ENCODE data around the gene TSHZ1. TPM values are rescaled to one million over a fixed set of nuclear protein-coding genes. Genes with fewer than 3 reads are reported as not detected.

Gene TSHZ1
- total and polyA plus RNA-seq, 5 donors from 2014 or later, result 1.1 to 16.4 (median 1.5) TPM

DNA sequence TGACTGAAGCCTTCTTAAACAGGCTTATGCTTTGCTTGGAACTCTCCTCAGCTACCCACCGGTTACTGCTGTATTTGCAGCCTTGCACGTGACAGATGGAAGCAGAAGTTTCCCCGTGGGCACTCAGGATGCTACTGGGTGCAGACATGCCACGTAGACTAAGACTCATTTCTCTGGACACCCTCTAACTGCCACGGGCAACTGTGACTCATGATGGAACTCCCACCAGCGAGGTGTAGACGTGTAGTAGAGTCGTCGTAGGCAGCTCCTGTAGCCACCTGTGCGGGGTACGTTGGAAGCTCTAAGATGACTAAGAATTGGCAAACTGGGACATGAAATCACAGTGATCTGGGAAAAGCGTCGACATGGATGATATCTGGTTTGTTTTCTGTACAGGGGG is 27.5 kb downstream of the TSHZ1 start:
- no peak for DNase-seq
- Histone ChIP-seq H3K27me3 (ENCODE audit: control insufficient read depth, insufficient read depth, low read length) (no peaks in the 10 kb centered on the region), H3K27ac (ENCODE audit: insufficient read depth, low read length, poor library complexity, severe bottlenecking) (no peak overlapping the region), H3K9me3 (ENCODE audit: control insufficient read depth in 2 of 2, low read length in 2 of 2) (no peaks in the 10 kb centered on the region), H3K4me3 (ENCODE audit: low read depth, low read length) (no peak overlapping the region), H3K4me1 (ENCODE audit: control insufficient read depth, insufficient read depth, low read length, poor library complexity, severe bottlenecking) (no peaks in the 10 kb centered on the region), H3K36me3 (ENCODE audit: control insufficient read depth, insufficient read depth, low read length) (no peaks in the 10 kb centered on the region)
- Mint-ChIP-seq H3K4me3 (no peak overlapping the region), H3K27ac (peak overlapping the region in 2 of 3 donors; percentile 55), H3K36me3 (peaks cover 15% of the 10 kb centered on the region), H3K4me1 (peaks cover 5 to 27% (median 24%) of the 10 kb centered on the region in 4 donors), H3K27me3 (no peaks in the 10 kb centered on the region), H3K9me3 (no peaks in the 10 kb centered on the region)
- no peak for ATAC-seq (ENCODE audit: low read depth in 2 of 2)

DNA sequence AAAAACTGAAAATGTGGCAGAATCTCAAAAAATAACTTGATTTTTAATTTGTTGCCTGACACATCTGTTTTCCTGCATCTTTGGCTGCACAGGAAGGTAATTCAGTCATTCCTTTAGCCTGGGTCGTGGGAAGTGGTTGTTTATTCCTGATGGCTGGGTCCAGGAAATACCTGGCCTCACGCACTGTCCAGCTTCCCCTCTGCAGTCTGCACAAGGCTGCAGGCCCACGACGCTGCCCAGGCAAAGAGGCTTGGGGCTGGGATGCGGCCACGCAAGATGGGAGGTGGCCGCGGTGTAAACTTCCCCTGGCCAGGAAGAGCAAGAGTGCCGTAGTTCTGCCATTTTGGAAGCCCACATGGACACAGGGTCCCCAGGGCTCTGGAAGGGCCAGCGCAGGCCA is 28.2 kb downstream of the TSHZ1 start:
- ATAC-seq (ENCODE audit: low read depth in 2 of 2) (no peak), DNase-seq (no peak)
- Histone ChIP-seq H3K27me3 (ENCODE audit: control insufficient read depth, insufficient read depth, low read length) (no peaks in the 10 kb centered on the region), H3K4me1 (ENCODE audit: control insufficient read depth, insufficient read depth, low read length, poor library complexity, severe bottlenecking) (no peaks in the 10 kb centered on the region), H3K27ac (ENCODE audit: insufficient read depth, low read length, poor library complexity, severe bottlenecking) (no peak overlapping the region), H3K4me3 (ENCODE audit: low read depth, low read length) (no peak overlapping the region), H3K36me3 (ENCODE audit: control insufficient read depth, insufficient read depth, low read length) (no peaks in the 10 kb centered on the region), H3K9me3 (ENCODE audit: control insufficient read depth in 2 of 2, low read length in 2 of 2) (no peaks in the 10 kb centered on the region)
- Mint-ChIP-seq H3K4me3 (no peak overlapping the region), H3K9me3 (no peaks in the 10 kb centered on the region), H3K4me1 (peaks cover 8 to 30% (median 20%) of the 10 kb centered on the region in 4 donors), H3K27ac (peak overlapping the region in 1 of 3 donors; percentile 55), H3K27me3 (no peaks in the 10 kb centered on the region), H3K36me3 (peaks cover 15% of the 10 kb centered on the region)

DNA sequence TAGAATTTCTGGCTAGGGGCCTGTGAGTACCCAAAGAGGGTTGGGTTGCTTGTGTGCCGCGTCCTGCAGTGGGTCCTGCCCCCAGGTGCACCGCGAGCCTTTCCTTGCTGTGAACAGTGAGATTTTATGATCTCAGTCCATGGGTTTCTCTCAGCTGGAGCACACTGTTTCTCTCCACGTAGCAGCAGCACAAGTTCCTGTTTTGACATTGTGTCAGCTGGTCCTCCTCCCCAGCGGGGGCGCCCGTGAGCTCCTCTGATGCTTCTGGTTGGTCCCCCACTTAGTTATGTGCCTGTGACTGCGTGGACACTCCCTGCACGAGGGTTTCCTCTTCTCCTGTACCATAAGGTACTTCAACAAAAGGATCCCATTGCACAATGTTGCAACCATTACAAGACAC is 29.8 kb downstream of the TSHZ1 start:
- Mint-ChIP-seq H3K9me3 (no peaks in the 10 kb centered on the region), H3K4me1 (peaks cover 9 to 41% (median 26%) of the 10 kb centered on the region in 4 donors), H3K36me3 (peaks cover 15% of the 10 kb centered on the region), H3K27me3 (no peaks in the 10 kb centered on the region), H3K4me3 (no peak overlapping the region), H3K27ac (no peak overlapping the region)
- DNase-seq (no peak), ATAC-seq (ENCODE audit: low read depth in 2 of 2) (no peak)
- H3K27me3 ChIP-seq (ENCODE audit: control insufficient read depth, insufficient read depth, low read length), result no peaks in the 10 kb centered on the region
- no peaks in the 10 kb centered on the region for H3K9me3 ChIP-seq (ENCODE audit: control insufficient read depth in 2 of 2, low read length in 2 of 2)
- H3K4me1 ChIP-seq (ENCODE audit: control insufficient read depth, insufficient read depth, low read length, poor library complexity, severe bottlenecking), result no peaks in the 10 kb centered on the region
- H3K4me3 ChIP-seq (ENCODE audit: low read depth, low read length), result no peak overlapping the region
- no peaks in the 10 kb centered on the region for H3K36me3 ChIP-seq (ENCODE audit: control insufficient read depth, insufficient read depth, low read length)
- H3K27ac ChIP-seq (ENCODE audit: insufficient read depth, low read length, poor library complexity, severe bottlenecking), result no peak overlapping the region

DNA sequence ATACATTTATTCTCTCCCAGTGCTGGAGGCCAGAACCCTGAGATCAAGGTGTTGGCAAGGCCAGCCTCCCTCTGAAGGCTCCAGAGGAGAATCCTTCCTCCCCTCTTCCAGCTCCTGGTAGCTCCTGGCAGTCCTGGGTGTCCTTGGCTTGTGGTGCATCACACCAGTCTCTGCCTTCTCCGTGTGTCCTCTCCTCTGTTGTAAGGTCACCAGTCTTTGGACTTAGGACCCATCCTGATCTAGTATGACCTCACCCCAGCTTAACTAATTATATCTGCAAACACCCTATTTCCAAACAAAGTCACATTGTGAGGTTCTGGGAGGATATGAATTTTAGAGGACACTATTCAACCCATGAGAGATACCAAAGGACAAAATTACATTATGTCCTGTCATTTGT is 31.1 kb downstream of the TSHZ1 start:
- no peak for DNase-seq
- H3K27ac ChIP-seq (ENCODE audit: insufficient read depth, low read length, poor library complexity, severe bottlenecking), result no peak overlapping the region
- Mint-ChIP-seq H3K4me3 (no peak overlapping the region), H3K9me3 (no peaks in the 10 kb centered on the region), H3K36me3 (peaks cover 11% of the 10 kb centered on the region), H3K4me1 (peaks cover 12 to 47% (median 35%) of the 10 kb centered on the region in 4 donors), H3K27me3 (no peaks in the 10 kb centered on the region), H3K27ac (peak overlapping the region in 1 of 3 donors; percentile 61)
- H3K9me3 ChIP-seq (ENCODE audit: control insufficient read depth in 2 of 2, low read length in 2 of 2), result no peaks in the 10 kb centered on the region
- H3K4me3 ChIP-seq (ENCODE audit: low read depth, low read length), result no peak overlapping the region
- peaks cover 3% of the 10 kb centered on the region for H3K4me1 ChIP-seq (ENCODE audit: control insufficient read depth, insufficient read depth, low read length, poor library complexity, severe bottlenecking)
- H3K36me3 ChIP-seq (ENCODE audit: control insufficient read depth, insufficient read depth, low read length), result no peaks in the 10 kb centered on the region
- H3K27me3 ChIP-seq (ENCODE audit: control insufficient read depth, insufficient read depth, low read length), result no peaks in the 10 kb centered on the region
- ATAC-seq (ENCODE audit: low read depth in 2 of 2), result no peak

DNA sequence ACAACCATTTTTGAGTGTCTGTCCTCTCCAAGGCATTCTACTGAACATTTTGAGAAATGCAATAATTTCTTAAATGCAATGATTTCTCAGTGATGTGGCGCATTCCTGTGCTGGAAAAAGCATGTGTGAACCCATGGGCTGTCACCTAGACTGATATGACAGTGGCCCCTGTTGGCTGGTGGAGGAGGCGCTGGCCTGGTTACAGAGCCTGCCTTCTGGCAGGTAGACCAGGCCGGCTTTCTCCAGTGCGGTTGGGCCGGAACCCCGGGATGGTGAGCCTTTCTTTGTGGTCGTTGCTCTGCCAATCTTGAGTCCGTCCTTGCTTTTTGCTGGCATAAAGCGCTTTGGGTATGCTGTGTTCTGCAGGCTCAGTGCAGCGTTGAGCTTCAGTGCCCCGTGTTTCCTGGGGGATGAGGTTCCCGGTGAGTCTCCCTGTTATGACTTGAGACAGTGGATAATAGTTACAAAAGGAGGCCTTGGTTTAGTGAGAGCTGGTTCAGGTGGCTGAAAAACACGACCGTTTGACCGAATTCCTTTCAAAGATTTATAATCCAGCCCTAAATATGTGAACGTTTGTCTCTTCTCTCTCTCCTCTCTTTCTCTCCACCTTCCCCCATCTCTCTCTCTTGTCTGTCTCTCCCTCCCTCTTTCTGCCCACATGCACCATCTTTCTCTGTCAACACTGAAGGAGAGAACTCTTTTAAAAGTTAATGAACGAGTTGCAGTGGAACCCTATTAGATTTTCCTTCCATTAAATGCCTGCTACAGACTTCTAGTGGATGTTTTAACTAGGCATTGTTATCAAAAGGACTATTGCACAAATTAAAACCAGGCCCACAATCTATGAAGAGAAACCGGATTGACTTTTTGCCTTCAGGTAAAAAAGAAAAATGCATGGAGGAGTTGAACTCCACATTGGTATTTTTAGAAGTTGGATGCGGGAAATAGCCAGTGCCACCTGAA is 34.0 kb downstream of the TSHZ1 start:
- DNase-seq, result no peak
- H3K36me3 ChIP-seq (ENCODE audit: control insufficient read depth, insufficient read depth, low read length), result no peaks in the 10 kb centered on the region
- peak in 1 of 2 donors; percentile 15 for ATAC-seq (ENCODE audit: low read depth in 2 of 2)
- Mint-ChIP-seq H3K36me3 (peaks cover 2% of the 10 kb centered on the region), H3K27ac (peak overlapping the region; percentile 70 to 94 (median 89)), H3K9me3 (no peaks in the 10 kb centered on the region), H3K4me3 (no peak overlapping the region), H3K27me3 (no peaks in the 10 kb centered on the region), H3K4me1 (peaks cover 26 to 67% (median 48%) of the 10 kb centered on the region in 4 donors)
- H3K4me3 ChIP-seq (ENCODE audit: low read depth, low read length), result no peak overlapping the region
- H3K4me1 ChIP-seq (ENCODE audit: control insufficient read depth, insufficient read depth, low read length, poor library complexity, severe bottlenecking), result peaks cover 23% of the 10 kb centered on the region
- H3K27ac ChIP-seq (ENCODE audit: insufficient read depth, low read length, poor library complexity, severe bottlenecking), result no peak overlapping the region
- no peaks in the 10 kb centered on the region for H3K27me3 ChIP-seq (ENCODE audit: control insufficient read depth, insufficient read depth, low read length)
- peaks cover 0 to 1% of the 10 kb centered on the region in 2 experiments for H3K9me3 ChIP-seq (ENCODE audit: control insufficient read depth in 2 of 2, low read length in 2 of 2)

DNA sequence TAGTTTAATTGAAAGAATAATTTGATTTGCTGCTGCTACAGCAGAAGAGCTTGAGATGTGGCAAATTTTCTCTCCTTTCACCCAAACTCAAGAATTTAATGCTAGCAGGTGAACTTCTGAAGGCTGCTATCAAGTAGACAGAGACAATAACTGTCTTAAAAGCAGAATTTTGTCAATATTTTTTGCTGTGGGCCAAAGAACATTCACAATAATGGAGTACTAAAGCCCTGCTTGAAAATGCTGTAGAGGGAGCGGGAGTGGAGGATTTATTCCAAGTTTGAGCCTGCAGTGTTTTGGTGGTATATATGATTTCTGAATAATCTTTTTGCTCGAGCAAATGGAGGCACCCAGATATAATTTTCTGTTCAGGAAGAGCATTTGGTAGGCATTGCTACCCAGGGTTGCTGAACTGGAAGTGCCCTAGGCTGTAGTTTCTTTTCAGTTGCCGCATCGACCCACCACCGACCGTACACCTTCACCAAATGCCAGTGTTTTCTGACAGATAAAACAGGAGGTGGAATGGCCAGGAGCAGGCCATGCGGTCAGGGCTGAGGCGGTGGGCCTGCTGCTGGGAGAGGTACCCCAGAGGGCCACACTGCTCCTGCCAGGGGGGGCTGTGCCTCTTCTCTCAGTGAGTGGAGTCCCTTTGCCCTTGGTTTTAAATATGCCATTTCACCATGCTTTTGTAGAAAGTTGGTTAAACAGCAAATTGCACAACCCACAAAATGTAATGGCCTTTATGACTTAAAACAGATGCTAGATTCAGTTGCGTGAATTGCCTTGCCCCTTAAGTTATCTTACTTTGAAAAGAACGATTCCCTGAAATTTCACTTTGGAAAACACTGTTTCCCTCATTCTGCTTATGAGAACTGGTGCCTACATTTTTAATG is 36.4 kb downstream of the TSHZ1 start:
- Mint-ChIP-seq H3K4me1 (peaks cover 25 to 75% (median 45%) of the 10 kb centered on the region in 4 donors), H3K36me3 (no peaks in the 10 kb centered on the region), H3K9me3 (no peaks in the 10 kb centered on the region), H3K4me3 (peak overlapping the region; percentile 40 to 94 (median 86)), H3K27me3 (no peaks in the 10 kb centered on the region), H3K27ac (peak overlapping the region; percentile 72 to 96 (median 94))
- H3K4me3 ChIP-seq (ENCODE audit: low read depth, low read length), result peak overlapping the region; percentile 82
- no peaks in the 10 kb centered on the region for H3K27me3 ChIP-seq (ENCODE audit: control insufficient read depth, insufficient read depth, low read length)
- H3K27ac ChIP-seq (ENCODE audit: insufficient read depth, low read length, poor library complexity, severe bottlenecking), result peak overlapping the region; percentile 68
- peaks cover 0 to 4% of the 10 kb centered on the region in 2 experiments for H3K9me3 ChIP-seq (ENCODE audit: control insufficient read depth in 2 of 2, low read length in 2 of 2)
- DNase-seq (no peak), ATAC-seq (ENCODE audit: low read depth in 2 of 2) (no peak)
- peaks cover 23% of the 10 kb centered on the region for H3K4me1 ChIP-seq (ENCODE audit: control insufficient read depth, insufficient read depth, low read length, poor library complexity, severe bottlenecking)
- H3K36me3 ChIP-seq (ENCODE audit: control insufficient read depth, insufficient read depth, low read length), result no peaks in the 10 kb centered on the region

DNA sequence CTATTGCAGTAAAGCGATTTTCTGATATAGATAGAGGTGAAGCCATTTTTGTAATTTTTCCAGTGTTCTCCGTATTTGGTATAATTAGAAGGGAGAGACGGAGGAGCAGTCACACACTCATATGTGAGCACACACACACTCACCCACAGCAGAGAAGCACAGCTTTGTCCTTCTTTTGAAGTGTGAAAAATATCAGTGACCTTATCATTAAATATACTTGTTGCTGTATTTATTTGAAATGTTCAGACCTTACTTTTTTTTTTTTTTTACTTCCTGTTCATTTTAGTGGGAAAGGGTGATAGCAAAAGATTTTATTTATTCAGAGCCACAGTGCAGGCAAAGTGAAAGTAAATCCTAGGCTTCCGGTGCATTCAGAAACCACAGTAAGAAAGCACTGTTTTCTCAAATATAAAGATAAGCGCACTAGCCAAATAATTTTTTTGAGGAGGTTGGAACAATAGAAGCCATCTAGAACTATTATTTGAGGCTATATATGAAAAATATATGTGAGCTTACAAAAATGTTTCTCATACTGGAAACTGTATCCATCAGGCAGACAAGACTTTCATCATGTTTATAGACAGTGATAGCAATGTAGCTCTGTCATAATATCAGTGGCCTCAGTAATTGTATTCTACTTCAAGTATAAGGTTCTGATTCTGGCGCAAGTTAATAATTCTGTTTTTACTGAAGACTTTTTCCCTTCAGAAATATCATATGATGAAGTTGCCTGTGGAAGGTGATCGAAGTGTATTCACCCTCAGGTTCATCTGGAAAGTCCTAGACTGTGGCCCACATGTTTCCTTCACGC is 37.2 kb downstream of the TSHZ1 start:
- peaks cover 27 to 74% (median 47%) of the 10 kb centered on the region in 4 donors for H3K4me1 Mint-ChIP-seq
- H3K4me1 ChIP-seq (ENCODE audit: control insufficient read depth, insufficient read depth, low read length, poor library complexity, severe bottlenecking), result peaks cover 23% of the 10 kb centered on the region
- peak overlapping the region; percentile 72 to 96 (median 94) for H3K27ac Mint-ChIP-seq
- H3K27me3 Mint-ChIP-seq, result no peaks in the 10 kb centered on the region
- H3K9me3 Mint-ChIP-seq, result no peaks in the 10 kb centered on the region
- H3K4me3 ChIP-seq (ENCODE audit: low read depth, low read length), result peak overlapping the region; percentile 82
- peak overlapping the region; percentile 40 to 94 (median 86) for H3K4me3 Mint-ChIP-seq
- H3K36me3 ChIP-seq (ENCODE audit: control insufficient read depth, insufficient read depth, low read length), result no peaks in the 10 kb centered on the region
- H3K9me3 ChIP-seq (ENCODE audit: control insufficient read depth in 2 of 2, low read length in 2 of 2), result peaks cover 0 to 4% of the 10 kb centered on the region in 2 experiments
- ATAC-seq (ENCODE audit: low read depth in 2 of 2), result peak; percentile 39 to 47
- no peaks in the 10 kb centered on the region for H3K27me3 ChIP-seq (ENCODE audit: control insufficient read depth, insufficient read depth, low read length)
- peak overlapping the region; percentile 68 for H3K27ac ChIP-seq (ENCODE audit: insufficient read depth, low read length, poor library complexity, severe bottlenecking)
- H3K36me3 Mint-ChIP-seq, result no peaks in the 10 kb centered on the region
- peak in 2 of 3 donors; percentile 41 to 68 for DNase-seq

All from CD4-positive, CD25-positive, alpha-beta regulatory T cell (primary cell).